Loucy (cell line): Measurements from ENCODE around the gene HLA-DRB1.

ENCODE experiments used
- H2AFZ ChIP-seq: fragments of 200-600 bp; sonication (generic); 2 replicates; pipeline ENCODE4 v1.6.0; 2016; ENCODE audit warnings: antibody characterized with exemption, mild to moderate bottlenecking, low read length, moderate library complexity
- H3F3A ChIP-seq: fragments of 200-600 bp; 2 replicates; pipeline ENCODE4 v1.6.0; 2016; ENCODE audit warnings: antibody characterized with exemption, low read depth, mild to moderate bottlenecking
- H3K27me3 ChIP-seq: fragments of 200-600 bp; sonication (generic); 2 replicates; pipeline ENCODE4 v1.6.1; 2014; ENCODE audit warnings: low read length, mild to moderate bottlenecking; ENCODE audit not compliant: insufficient read depth, poor library complexity, severe bottlenecking
- H3K36me3 ChIP-seq: fragments of 200-600 bp; sonication (generic); 2 replicates; pipeline ENCODE4 v1.6.1; 2016; ENCODE audit warnings: low read length; ENCODE audit not compliant: insufficient read depth
- H3K4me1 ChIP-seq: fragments of 200-600 bp; sonication (generic); 2 replicates; pipeline ENCODE4 v1.5.1; 2014; ENCODE audit warnings: low read length, mild to moderate bottlenecking; ENCODE audit not compliant: insufficient read depth, poor library complexity, severe bottlenecking
- H3K4me2 ChIP-seq: fragments of 200-600 bp; sonication (generic); 2 replicates; pipeline ENCODE4 v1.6.0; 2014; ENCODE audit warnings: antibody characterized with exemption, low read length, low read depth, mild to moderate bottlenecking; ENCODE audit not compliant: poor library complexity, severe bottlenecking
- H3K4me3 ChIP-seq: fragments of 200-600 bp; sonication (generic); 2 replicates; pipeline ENCODE4 v1.5.1; 2014; ENCODE audit warnings: low read length, mild to moderate bottlenecking, mixed read lengths; ENCODE audit not compliant: poor library complexity, severe bottlenecking
- H3K79me2 ChIP-seq: fragments of 200-600 bp; sonication (generic); 2 replicates; pipeline ENCODE4 v1.6.1; 2014; ENCODE audit warnings: low read length; ENCODE audit not compliant: insufficient read depth
- H3K9ac ChIP-seq: fragments of 200-600 bp; sonication (generic); 2 replicates; pipeline ENCODE4 v1.6.0; 2014; ENCODE audit warnings: mild to moderate bottlenecking, low read depth, low read length, moderate library complexity; ENCODE audit not compliant: poor library complexity, severe bottlenecking
- H3K9me2 ChIP-seq: fragments of 200-600 bp; sonication (generic); replicated peaks from 2 replicates; pipeline ENCODE4 v1.6.1; 2016; ENCODE audit warnings: low read depth, low read length, mixed read lengths
- H3K9me3 ChIP-seq: fragments of 200-600 bp; sonication (generic); 2 replicates; pipeline ENCODE4 v1.6.1; 2014; ENCODE audit warnings: mild to moderate bottlenecking, antibody characterized with exemption, low read length, low read depth; ENCODE audit not compliant: insufficient read depth
- H4K20me1 ChIP-seq: fragments of 200-600 bp; sonication (generic); 2 replicates; pipeline ENCODE4 v1.6.0; 2014; ENCODE audit warnings: antibody characterized with exemption, low read length, mild to moderate bottlenecking; ENCODE audit not compliant: insufficient read depth, poor library complexity, severe bottlenecking
- TF ChIP-seq, protein P1 (sequence below): fragments of 200-600 bp; sonication (generic); conservative IDR thresholded peaks from 2 replicates; pipeline ENCODE4 v1.5.1; 2014; ENCODE audit warnings: mild to moderate bottlenecking, antibody characterized with exemption, low read length

The HLA-DRB1 gene

DNA sequence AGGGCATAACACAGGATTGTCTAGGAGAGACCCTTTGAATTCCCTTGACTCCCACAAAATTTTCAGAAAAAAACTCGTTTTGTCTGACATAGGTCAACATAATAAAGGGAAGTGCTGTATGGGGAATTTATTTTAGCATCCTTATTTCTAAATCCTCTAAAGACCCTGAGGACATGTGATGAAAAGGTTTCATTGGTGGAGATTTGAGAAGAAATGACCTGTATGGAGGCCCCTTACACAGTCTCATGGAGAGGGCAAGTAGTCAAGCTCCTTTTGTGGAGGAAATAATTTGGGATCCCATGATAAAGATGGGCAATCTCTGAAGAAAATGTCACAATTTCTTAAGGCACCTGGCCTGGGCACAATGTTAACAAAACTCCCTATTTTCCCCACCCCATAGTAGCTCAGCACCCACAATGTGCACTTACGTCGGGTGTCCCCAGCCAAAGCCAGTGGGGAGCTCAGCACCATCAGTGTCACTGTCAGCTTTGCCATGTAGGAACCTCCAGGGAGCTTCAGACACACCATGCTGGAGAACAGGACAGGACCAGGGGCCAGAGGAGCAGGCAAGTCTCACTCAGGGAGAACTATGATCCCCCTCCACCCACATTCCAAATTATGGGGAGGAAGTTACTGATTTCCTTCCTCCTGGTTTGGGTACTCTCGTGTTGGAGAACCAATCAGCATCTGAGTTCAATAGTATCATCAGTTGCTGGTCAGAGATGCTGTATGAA, 59.8 kb downstream of the HLA-DRB1 start, which contains the start of gene HLA-DRB5:
Gene HLA-DRB5 (minus strand): TSS at position 591 of the 734 bp plus-strand sequence. CDS start 63 bp downstream, at position 528.
- no peaks in the 10 kb centered on the region for H3F3A ChIP-seq
- H4K20me1 ChIP-seq, result no peaks in the 10 kb centered on the region
- no peak within 1 kb of the TSS for H2AFZ ChIP-seq
- H3K36me3 ChIP-seq, result no peaks in the 10 kb centered on the region
- no peak within 1 kb of the TSS for H3K9ac ChIP-seq
- H3K27me3 ChIP-seq, result no peaks in the 10 kb centered on the region
- no peak within 1 kb of the TSS for H3K4me2 ChIP-seq
- H3K4me1 ChIP-seq, result no peaks in the 10 kb centered on the region
- no peak within 1 kb of the TSS for H3K4me3 ChIP-seq
- no peaks in the 10 kb centered on the region for H3K9me2 ChIP-seq
- no peaks in the 10 kb centered on the region for H3K79me2 ChIP-seq
- H3K9me3 ChIP-seq, result no peaks in the 10 kb centered on the region
- TF ChIP-seq, protein P1, sequence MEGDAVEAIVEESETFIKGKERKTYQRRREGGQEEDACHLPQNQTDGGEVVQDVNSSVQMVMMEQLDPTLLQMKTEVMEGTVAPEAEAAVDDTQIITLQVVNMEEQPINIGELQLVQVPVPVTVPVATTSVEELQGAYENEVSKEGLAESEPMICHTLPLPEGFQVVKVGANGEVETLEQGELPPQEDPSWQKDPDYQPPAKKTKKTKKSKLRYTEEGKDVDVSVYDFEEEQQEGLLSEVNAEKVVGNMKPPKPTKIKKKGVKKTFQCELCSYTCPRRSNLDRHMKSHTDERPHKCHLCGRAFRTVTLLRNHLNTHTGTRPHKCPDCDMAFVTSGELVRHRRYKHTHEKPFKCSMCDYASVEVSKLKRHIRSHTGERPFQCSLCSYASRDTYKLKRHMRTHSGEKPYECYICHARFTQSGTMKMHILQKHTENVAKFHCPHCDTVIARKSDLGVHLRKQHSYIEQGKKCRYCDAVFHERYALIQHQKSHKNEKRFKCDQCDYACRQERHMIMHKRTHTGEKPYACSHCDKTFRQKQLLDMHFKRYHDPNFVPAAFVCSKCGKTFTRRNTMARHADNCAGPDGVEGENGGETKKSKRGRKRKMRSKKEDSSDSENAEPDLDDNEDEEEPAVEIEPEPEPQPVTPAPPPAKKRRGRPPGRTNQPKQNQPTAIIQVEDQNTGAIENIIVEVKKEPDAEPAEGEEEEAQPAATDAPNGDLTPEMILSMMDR, result no peak
